ENCODE data around the gene SCFD1. TPM values are rescaled to one million over a fixed set of nuclear protein-coding genes. Genes with fewer than 3 reads are reported as not detected.

SCFD1 gene
- total and polyA plus RNA-seq, 10 of the 15 experiments (the other 5 are each of a cell fraction or from before 2014, with no cell fraction given): 61.5 to 98.4 (median 82.5) TPM

DNA sequence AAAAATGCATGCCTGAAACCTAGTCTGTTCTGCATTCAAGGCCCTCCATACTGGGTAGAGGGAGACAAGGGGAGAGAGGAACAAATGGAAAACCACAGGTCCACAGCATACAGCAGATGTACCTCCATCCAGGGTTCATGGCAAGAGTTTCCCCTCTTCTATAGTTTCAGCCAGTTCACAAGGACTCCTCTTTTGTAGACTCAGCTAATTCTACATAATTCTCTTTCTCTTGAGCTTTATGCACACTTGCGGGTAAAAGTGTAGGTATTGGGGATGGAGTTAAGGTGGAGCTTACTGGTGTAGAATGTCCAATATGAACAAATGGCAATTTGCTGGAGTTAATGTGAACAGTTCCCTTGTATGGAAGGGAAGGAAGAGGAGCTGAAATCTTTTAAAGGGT lies 39.7 kb upstream of the SCFD1 start:
- intact Hi-C loops (cut with micrococcal nuclease; ENCODE audit: unreplicated experiment) (no loop called here), in situ Hi-C loops (cut with MboI) (no loop called here)
- Histone ChIP-seq H3K79me2 (ENCODE audit: control insufficient read depth, insufficient read depth, low read length) (peaks cover 49% of the 10 kb centered on the region), H3K36me3 (ENCODE audit: control insufficient read depth in 2 of 2, insufficient read depth in 2 of 2, low read length in 1 of 2) (peaks cover 3 to 5% of the 10 kb centered on the region in 2 experiments; a peak in 3 of 4 replicates), H3K9me3 (replicated peaks; ENCODE audit: control insufficient read depth, insufficient read depth, low read length) (peaks cover 16% of the 10 kb centered on the region; the same call in 2 of the 3 replicates), H3K27me3 (replicated peaks in 1 of 2; ENCODE audit: control insufficient read depth in 2 of 2, insufficient read depth in 2 of 2, low read length in 1 of 2) (no peaks in the 10 kb centered on the region), H4K20me1 (ENCODE audit: control insufficient read depth, insufficient read depth) (no peaks in the 10 kb centered on the region), H2AFZ (ENCODE audit: control insufficient read depth, low read depth, low read length) (no peak overlapping the region), H3K9ac (ENCODE audit: control insufficient read depth, insufficient read depth, low read length) (no peak overlapping the region), H3K4me3 (no peak overlapping the region), H3K4me2 (ENCODE audit: control insufficient read depth, insufficient read depth) (no peak overlapping the region), H3K27ac (ENCODE audit: control insufficient read depth, insufficient read depth) (no peak overlapping the region), H3K4me1 (ENCODE audit: control insufficient read depth, insufficient read depth, low read length) (no peaks in the 10 kb centered on the region)
- POLR2A ChIA-PET: no interaction called here
- TF ChIP-seq, protein P1, sequence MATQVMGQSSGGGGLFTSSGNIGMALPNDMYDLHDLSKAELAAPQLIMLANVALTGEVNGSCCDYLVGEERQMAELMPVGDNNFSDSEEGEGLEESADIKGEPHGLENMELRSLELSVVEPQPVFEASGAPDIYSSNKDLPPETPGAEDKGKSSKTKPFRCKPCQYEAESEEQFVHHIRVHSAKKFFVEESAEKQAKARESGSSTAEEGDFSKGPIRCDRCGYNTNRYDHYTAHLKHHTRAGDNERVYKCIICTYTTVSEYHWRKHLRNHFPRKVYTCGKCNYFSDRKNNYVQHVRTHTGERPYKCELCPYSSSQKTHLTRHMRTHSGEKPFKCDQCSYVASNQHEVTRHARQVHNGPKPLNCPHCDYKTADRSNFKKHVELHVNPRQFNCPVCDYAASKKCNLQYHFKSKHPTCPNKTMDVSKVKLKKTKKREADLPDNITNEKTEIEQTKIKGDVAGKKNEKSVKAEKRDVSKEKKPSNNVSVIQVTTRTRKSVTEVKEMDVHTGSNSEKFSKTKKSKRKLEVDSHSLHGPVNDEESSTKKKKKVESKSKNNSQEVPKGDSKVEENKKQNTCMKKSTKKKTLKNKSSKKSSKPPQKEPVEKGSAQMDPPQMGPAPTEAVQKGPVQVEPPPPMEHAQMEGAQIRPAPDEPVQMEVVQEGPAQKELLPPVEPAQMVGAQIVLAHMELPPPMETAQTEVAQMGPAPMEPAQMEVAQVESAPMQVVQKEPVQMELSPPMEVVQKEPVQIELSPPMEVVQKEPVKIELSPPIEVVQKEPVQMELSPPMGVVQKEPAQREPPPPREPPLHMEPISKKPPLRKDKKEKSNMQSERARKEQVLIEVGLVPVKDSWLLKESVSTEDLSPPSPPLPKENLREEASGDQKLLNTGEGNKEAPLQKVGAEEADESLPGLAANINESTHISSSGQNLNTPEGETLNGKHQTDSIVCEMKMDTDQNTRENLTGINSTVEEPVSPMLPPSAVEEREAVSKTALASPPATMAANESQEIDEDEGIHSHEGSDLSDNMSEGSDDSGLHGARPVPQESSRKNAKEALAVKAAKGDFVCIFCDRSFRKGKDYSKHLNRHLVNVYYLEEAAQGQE (IDR thresholded peaks at IDR 0.05; ENCODE audit: low read depth, low read length): no peak
- TF ChIP-seq EP300 (IDR thresholded peaks at IDR 0.05; ENCODE audit: borderline replicate concordance in 1 of 2, control insufficient read depth in 1 of 2, low read depth in 2 of 2, low read length in 2 of 2) (no peak), IKZF2 (IDR thresholded peaks at IDR 0.05) (no peak), HDGF (IDR thresholded peaks at IDR 0.05) (no peak), BCL11A (IDR thresholded peaks at IDR 0.05; ENCODE audit: low read depth, low read length) (no peak), MYC (IDR thresholded peaks at IDR 0.05; ENCODE audit: insufficient read depth, insufficient read length, insufficient replicate concordance, low read length, severe bottlenecking) (no peak), ATF7 (IDR thresholded peaks at IDR 0.05; ENCODE audit: low read depth) (no peak), WRNIP1 (IDR thresholded peaks at IDR 0.05; ENCODE audit: borderline replicate concordance, low read depth, low read length) (no peak), ZNF274 (IDR thresholded peaks at IDR 0.05; ENCODE audit: insufficient read depth, insufficient read length) (no peak)
- TF ChIP-seq, protein P2, sequence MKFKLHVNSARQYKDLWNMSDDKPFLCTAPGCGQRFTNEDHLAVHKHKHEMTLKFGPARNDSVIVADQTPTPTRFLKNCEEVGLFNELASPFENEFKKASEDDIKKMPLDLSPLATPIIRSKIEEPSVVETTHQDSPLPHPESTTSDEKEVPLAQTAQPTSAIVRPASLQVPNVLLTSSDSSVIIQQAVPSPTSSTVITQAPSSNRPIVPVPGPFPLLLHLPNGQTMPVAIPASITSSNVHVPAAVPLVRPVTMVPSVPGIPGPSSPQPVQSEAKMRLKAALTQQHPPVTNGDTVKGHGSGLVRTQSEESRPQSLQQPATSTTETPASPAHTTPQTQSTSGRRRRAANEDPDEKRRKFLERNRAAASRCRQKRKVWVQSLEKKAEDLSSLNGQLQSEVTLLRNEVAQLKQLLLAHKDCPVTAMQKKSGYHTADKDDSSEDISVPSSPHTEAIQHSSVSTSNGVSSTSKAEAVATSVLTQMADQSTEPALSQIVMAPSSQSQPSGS (IDR thresholded peaks at IDR 0.05; ENCODE audit: low read length): no peak
- TF ChIP-seq, protein P3, sequence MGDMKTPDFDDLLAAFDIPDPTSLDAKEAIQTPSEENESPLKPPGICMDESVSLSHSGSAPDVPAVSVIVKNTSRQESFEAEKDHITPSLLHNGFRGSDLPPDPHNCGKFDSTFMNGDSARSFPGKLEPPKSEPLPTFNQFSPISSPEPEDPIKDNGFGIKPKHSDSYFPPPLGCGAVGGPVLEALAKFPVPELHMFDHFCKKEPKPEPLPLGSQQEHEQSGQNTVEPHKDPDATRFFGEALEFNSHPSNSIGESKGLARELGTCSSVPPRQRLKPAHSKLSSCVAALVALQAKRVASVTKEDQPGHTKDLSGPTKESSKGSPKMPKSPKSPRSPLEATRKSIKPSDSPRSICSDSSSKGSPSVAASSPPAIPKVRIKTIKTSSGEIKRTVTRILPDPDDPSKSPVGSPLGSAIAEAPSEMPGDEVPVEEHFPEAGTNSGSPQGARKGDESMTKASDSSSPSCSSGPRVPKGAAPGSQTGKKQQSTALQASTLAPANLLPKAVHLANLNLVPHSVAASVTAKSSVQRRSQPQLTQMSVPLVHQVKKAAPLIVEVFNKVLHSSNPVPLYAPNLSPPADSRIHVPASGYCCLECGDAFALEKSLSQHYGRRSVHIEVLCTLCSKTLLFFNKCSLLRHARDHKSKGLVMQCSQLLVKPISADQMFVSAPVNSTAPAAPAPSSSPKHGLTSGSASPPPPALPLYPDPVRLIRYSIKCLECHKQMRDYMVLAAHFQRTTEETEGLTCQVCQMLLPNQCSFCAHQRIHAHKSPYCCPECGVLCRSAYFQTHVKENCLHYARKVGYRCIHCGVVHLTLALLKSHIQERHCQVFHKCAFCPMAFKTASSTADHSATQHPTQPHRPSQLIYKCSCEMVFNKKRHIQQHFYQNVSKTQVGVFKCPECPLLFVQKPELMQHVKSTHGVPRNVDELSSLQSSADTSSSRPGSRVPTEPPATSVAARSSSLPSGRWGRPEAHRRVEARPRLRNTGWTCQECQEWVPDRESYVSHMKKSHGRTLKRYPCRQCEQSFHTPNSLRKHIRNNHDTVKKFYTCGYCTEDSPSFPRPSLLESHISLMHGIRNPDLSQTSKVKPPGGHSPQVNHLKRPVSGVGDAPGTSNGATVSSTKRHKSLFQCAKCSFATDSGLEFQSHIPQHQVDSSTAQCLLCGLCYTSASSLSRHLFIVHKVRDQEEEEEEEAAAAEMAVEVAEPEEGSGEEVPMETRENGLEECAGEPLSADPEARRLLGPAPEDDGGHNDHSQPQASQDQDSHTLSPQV (IDR thresholded peaks at IDR 0.05): no peak
- RAD21 ChIA-PET (ENCODE audit: unreplicated experiment): no interaction called here
- ATAC-seq (no peak), DNase-seq (ENCODE audit: low read depth, low spot score) (no peak), FAIRE-seq (no peak)
- WGBS (ENCODE audit: insufficient coverage, insufficient replicate concordance, low lambda C conversion rate, missing lambda C conversion rate): 100% methylated on average over 1 of the region's 1 CpG
- SMC1A ChIA-PET (ENCODE audit: uncharacterized antibody, unreplicated experiment): interaction anchor here (0.9 kb wide), 1 partner anchor 10 kb away, joined by 3 read pairs; no protein-coding TSS in a partner anchor
- TSS peak; percentile 4 for BruUV-seq (replicated peaks)
- CTCF ChIA-PET: interaction anchor here (1.0 to 1.7 kb wide), 2 partner anchors 17 to 29 kb away, joined by 4 to 7 read pairs; no protein-coding TSS in a partner anchor
